ENCODE results near the gene PKD1L1.

The PKD1L1 gene

DNA sequence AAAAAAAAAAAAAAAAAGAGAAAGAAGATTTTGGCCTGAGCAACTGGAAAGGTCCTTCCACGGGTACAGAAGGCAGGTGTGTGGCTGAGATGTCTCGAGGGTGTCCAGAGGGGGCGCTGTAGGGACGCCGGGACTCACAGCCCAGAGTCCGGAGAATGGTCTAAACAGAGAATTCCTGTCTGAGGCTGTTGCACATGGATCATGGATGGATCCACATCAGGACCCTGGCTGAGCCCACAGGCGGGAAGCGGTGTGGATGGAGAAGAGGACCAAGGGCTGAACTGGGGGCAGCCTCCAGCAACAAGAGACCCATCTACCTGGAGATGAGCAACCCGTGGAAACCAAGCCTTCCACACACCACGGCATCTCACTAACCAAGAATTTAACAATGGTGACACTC lies 55.0 kb downstream of the PKD1L1 start:
- Histone ChIP-seq H3K27me3 (no peaks in the 10 kb centered on the region), H3K9me3 (no peaks in the 10 kb centered on the region), H3K4me2 (no peak overlapping the region), H3K9ac (no peak overlapping the region), H3K27ac (no peak overlapping the region), H3K36me3 (no peaks in the 10 kb centered on the region), H4K20me1 (no peaks in the 10 kb centered on the region), H3K4me3 (no peak overlapping the region), H3K4me1 (peaks cover 14% of the 10 kb centered on the region)
- no peak for TF ChIP-seq Cebpa-rat (IDR thresholded peaks at IDR 0.05)

DNA sequence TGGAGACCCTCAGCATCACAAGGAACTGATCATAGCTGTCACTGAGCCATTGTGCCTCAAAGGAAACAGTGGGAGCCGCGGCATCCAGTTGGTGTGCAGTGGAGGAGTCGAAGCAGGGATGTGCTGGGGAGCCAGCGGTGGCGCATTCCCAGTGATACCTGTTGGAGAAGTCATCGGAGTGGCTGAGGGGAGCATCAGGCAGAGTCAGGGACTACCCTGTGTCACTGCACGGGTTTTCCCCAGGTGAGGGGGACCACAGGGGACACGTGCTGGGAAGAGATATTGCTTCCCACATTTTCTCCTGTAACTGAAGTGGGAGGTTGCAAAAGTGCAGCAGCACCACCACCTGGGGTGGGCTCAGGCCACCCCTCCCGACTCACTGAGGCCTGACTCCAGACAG lies 57.7 kb downstream of the PKD1L1 start:
- Histone ChIP-seq H3K4me1 (peaks cover 14% of the 10 kb centered on the region), H3K27me3 (no peaks in the 10 kb centered on the region), H3K4me3 (no peak overlapping the region), H4K20me1 (no peaks in the 10 kb centered on the region), H3K36me3 (no peaks in the 10 kb centered on the region), H3K9me3 (no peaks in the 10 kb centered on the region), H3K27ac (no peak overlapping the region), H3K9ac (no peak overlapping the region), H3K4me2 (no peak overlapping the region)
- no peak for TF ChIP-seq Cebpa-rat (IDR thresholded peaks at IDR 0.05)

DNA sequence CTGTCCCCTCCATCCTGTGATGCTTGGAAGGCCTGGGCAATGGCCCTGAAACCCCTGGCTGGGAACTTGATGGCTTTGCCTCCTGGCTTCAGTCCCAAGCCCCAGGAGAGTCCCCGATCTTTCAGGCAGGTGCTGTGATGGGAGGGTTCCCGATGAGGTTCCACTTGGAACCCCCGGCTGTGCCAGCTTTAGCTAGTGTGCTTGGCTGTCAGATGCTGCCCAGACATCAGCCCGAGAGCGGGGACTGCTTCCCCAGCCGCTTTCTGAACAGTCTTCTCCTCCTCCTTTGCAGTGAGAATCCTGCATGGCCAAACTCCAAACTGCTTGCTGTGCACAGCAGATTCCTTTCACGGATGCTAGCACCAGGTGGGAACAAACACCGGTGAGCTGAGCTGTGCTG lies 58.1 kb downstream of the PKD1L1 start:
- Histone ChIP-seq H3K4me2 (no peak overlapping the region), H3K9ac (no peak overlapping the region), H3K4me3 (no peak overlapping the region), H4K20me1 (no peaks in the 10 kb centered on the region), H3K9me3 (no peaks in the 10 kb centered on the region), H3K36me3 (no peaks in the 10 kb centered on the region), H3K27ac (no peak overlapping the region), H3K4me1 (peaks cover 14% of the 10 kb centered on the region), H3K27me3 (no peaks in the 10 kb centered on the region)
- TF ChIP-seq Cebpa-rat (IDR thresholded peaks at IDR 0.05) = no peak

DNA sequence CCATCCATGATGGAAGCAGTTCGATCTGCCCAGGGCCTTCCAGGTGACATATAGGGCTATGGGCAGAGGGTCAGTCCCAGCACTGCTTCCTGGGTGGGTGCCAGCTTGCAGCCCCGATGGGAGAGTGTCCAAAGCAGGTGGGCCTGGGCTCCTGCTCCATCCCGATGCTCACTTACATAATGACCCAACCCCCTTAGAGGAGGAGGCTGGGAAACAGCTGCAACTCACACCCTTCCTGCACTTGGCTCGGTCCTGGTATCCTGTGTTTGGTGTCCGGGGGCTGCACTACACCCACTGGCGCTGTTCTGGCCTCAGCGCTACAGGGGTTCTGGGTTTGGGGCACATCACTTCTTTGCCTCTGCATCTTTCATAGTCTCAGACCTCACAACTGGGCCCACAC lies 58.5 kb downstream of the PKD1L1 start:
- Histone ChIP-seq H3K27ac (no peak overlapping the region), H3K9me3 (no peaks in the 10 kb centered on the region), H3K27me3 (no peaks in the 10 kb centered on the region), H3K4me1 (peaks cover 14% of the 10 kb centered on the region), H4K20me1 (no peaks in the 10 kb centered on the region), H3K36me3 (no peaks in the 10 kb centered on the region), H3K4me2 (no peak overlapping the region), H3K4me3 (no peak overlapping the region), H3K9ac (no peak overlapping the region)
- TF ChIP-seq Cebpa-rat (IDR thresholded peaks at IDR 0.05) = no peak

DNA sequence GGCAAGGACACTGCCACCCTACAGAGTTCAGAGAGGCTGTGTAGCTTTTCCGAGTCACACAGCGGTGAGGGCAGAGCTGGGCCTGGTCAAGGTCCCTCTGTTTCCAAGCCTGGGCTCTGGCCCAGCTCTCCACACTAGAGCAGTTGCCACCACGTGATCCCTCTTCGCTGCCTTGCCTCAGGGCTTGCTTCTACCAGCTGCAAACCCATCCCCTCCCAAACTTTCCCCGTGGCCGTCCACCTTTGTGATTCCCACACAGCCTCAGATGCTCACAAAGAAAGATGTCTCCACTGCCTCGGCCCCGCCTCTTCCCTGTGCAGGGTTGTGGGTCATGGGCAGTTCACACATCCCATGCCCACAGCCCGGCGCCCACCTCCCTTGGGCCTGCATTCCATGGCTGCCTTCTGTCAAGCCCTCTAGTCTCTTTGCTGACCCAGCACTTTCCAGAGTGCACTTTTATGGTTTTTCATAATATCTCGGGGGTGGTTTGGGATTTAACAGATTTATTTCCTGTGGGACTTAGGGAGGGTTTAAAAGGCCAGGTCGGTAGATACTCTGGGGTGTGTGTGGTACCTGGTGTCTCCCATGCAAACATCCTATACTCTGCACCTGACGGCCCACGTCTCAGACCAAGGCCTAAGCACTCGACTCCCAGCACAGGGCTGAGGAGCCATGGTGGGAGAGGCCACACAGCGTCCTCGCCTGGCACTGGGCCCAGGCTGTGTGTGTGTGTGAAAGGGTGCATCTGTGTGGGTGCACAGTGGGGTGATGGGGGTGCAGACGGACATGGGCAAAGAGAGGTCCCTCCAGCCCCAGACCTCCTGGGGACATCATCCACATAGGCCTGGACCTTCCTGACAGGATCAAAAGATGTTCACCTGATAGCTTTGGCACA lies 59.6 kb downstream of the PKD1L1 start:
- TF ChIP-seq Cebpa-rat (IDR thresholded peaks at IDR 0.05) = no peak
- no peaks in the 10 kb centered on the region for H3K27me3 ChIP-seq
- no peak overlapping the region for H3K9ac ChIP-seq
- H3K27ac ChIP-seq = no peak overlapping the region
- no peaks in the 10 kb centered on the region for H3K9me3 ChIP-seq
- H3K36me3 ChIP-seq = no peaks in the 10 kb centered on the region
- no peaks in the 10 kb centered on the region for H4K20me1 ChIP-seq
- H3K4me3 ChIP-seq = no peak overlapping the region
- peaks cover 14% of the 10 kb centered on the region for H3K4me1 ChIP-seq
- H3K4me2 ChIP-seq = no peak overlapping the region

DNA sequence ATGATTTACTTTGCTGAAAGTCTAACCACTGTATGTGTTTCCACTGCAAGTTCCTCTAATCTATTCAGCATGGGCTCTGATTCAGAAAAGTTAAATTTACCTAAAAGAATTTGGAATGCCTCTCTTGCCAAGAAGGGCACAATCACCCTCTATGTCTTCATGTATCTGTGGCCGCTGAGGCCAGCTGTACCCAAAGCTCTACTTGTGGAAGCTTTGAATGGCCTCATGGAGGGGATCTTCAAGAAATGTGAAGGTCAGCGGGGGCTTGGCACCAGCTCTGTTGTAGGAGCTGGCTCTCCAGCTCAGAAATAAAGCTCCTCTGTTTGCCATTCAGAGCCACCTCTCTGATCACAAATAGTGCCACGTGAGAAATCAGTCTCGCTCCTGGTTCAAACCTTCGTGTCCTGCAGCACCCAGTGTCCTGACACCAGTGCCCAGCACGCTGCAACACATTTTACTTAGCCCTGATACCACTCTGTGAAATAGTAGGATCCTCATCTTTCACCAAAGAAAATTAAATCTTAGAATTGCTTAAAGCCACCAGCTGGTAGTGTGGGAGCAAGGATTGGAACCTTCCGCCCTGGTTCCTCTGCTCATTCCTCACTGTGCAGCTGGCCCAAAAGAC lies 61.1 kb downstream of the PKD1L1 start:
- H3K4me3 ChIP-seq = no peak overlapping the region
- H4K20me1 ChIP-seq = no peaks in the 10 kb centered on the region
- TF ChIP-seq Cebpa-rat (IDR thresholded peaks at IDR 0.05) = no peak
- H3K27me3 ChIP-seq = no peaks in the 10 kb centered on the region
- H3K4me2 ChIP-seq = no peak overlapping the region
- H3K9me3 ChIP-seq = no peaks in the 10 kb centered on the region
- 0 out of 2 replicates have a peak, but pooled peaks cover 5% of the 10 kb centered on the region for H3K4me1 ChIP-seq
- H3K9ac ChIP-seq = no peak overlapping the region
- H3K27ac ChIP-seq = no peak overlapping the region
- no peaks in the 10 kb centered on the region for H3K36me3 ChIP-seq

DNA sequence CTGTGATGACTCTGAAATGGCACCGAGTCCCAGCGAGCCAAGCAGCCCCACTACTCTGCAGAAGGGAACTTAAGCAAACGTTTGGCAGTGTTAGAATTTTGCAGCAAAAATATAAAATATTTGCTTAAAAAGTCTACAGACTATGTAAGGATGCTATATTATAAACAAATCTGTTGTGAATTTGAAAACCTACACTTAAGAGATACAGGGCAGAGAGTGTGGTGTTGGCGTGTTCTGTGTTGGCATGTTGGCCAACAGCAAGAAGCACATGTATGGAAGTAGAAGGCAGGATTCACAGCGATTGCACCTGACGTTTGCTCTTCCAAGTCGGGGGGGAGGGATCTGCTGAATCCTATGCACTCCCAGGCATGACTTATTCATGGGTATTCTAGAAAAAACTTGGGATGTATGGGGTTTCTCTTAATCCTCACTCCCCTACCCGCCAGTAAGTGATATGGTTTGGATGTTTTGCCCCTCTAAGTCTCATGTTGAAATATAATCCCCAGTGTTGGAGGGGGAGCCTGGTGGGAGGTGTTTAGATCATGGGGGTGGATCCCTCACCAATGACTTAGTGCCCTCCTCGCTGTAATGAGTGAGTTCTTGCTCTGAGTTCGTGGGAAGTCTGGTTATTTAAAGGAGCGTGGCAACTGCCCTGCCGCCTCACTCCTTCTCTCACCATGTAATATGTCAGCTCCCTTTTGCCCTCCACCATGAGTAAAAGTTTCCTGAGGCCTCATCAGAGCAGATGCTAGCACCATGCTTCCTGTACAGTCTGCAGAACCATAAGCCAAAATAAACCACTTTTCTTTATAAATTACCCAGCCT lies 62.1 kb downstream of the PKD1L1 start:
- no peak overlapping the region for H3K27ac ChIP-seq
- H3K9ac ChIP-seq = no peak overlapping the region
- no peaks in the 10 kb centered on the region for H3K36me3 ChIP-seq
- TF ChIP-seq Cebpa-rat (IDR thresholded peaks at IDR 0.05) = no peak
- no peak overlapping the region for H3K4me2 ChIP-seq
- no peak overlapping the region for H3K4me3 ChIP-seq
- no peaks in the 10 kb centered on the region for H3K9me3 ChIP-seq
- no peaks in the 10 kb centered on the region for H3K27me3 ChIP-seq
- no peaks in the 10 kb centered on the region for H4K20me1 ChIP-seq
- 0 out of 2 replicates have a peak, but pooled peaks cover 4% of the 10 kb centered on the region for H3K4me1 ChIP-seq

DNA sequence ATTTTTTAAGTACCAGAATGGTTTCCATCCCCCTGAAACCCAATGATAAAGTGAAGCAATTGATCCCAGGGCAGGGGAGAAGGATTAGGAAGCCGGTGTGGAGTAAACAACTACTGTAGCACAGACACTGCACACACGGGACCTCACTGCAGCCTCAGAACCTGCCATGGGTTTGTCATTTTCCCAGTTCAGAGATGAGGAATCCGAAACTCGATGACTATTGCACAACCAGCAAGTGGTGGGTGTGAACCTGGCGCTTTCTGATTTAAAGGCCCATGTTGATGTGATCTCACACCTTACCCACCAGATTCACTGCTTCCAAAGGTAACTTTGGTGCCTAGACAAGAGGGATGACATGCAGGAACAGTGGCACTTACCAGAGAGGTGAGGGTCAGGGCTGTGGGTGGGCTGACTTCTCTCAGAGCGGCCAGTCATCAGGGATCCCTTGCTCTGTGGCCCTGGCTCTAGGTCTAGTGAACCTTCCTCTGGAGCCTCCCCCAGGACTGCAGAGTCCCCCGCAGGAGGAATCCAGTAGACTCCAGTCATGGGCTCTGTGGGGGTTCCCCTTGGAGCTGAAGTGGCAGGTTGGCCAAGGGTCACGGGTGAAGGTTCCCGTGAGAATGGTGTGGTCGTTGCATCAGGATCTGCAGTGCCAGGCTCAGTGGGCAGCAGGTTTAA lies 62.8 kb downstream of the PKD1L1 start:
- H3K27me3 ChIP-seq = no peaks in the 10 kb centered on the region
- no peak overlapping the region for H3K4me3 ChIP-seq
- H3K4me2 ChIP-seq = no peak overlapping the region
- H4K20me1 ChIP-seq = no peaks in the 10 kb centered on the region
- no peak overlapping the region for H3K9ac ChIP-seq
- no peak for TF ChIP-seq Cebpa-rat (IDR thresholded peaks at IDR 0.05)
- no peaks in the 10 kb centered on the region for H3K36me3 ChIP-seq
- 0 out of 2 replicates have a peak, but pooled peaks cover 4% of the 10 kb centered on the region for H3K4me1 ChIP-seq
- no peaks in the 10 kb centered on the region for H3K9me3 ChIP-seq
- no peak overlapping the region for H3K27ac ChIP-seq

DNA sequence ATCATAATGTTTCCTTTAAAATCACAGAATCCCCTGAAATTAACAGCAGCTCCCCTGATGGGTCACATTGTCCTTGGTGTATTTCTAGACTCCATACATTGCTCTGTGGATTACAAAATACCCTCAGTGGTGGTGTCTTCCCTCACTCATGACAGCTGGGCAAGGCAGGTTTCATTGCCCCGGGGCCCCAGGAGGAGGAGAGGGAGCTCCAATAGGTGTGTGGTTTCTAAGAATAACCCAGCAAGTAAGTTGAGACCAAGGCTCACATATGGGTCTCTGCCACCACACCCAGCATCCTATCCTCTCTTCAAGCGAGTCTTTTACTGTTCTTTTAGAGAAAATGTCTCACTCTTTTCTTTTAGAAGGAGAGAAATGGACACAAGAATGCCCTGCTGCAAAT lies 63.6 kb downstream of the PKD1L1 start:
- H3K4me3 ChIP-seq = no peak overlapping the region
- H4K20me1 ChIP-seq = no peaks in the 10 kb centered on the region
- 0 out of 2 replicates have a peak, but pooled peaks cover 4% of the 10 kb centered on the region for H3K4me1 ChIP-seq
- no peak overlapping the region for H3K4me2 ChIP-seq
- TF ChIP-seq Cebpa-rat (IDR thresholded peaks at IDR 0.05) = no peak
- no peaks in the 10 kb centered on the region for H3K36me3 ChIP-seq
- no peaks in the 10 kb centered on the region for H3K9me3 ChIP-seq
- H3K27ac ChIP-seq = no peak overlapping the region
- no peak overlapping the region for H3K9ac ChIP-seq
- H3K27me3 ChIP-seq = no peaks in the 10 kb centered on the region
